CD4-positive, alpha-beta T cell (primary cell): ENCODE measurements around the gene PRPF8. TPM values are rescaled to one million over a fixed set of nuclear protein-coding genes. Genes with fewer than 3 reads are reported as not detected.

ENCODE experiments used
- ATAC-seq: fragments of 200-7000 bp; cut with Tn5 transposase; one replicate; pipeline ENCODE4 v1.10.0; 2022; ENCODE audit warnings: mild to moderate bottlenecking; ENCODE audit not compliant: poor library complexity
- CTCF ChIA-PET: fragments of 350-600 bp; sonication (Branson Sonifier 250); formaldehyde crosslinking; loops from one replicate; lab custom pipeline; 2021; ENCODE audit warnings: antibody characterized with exemption, inconsistent platforms; lab: Charles Lee
- POLR2A ChIA-PET: fragments of 350-600 bp; sonication (Branson Sonifier 250); formaldehyde crosslinking; loops from one replicate; lab custom pipeline; 2021; ENCODE audit warnings: antibody characterized with exemption, inconsistent platforms; lab: Charles Lee
- DNase-seq, 14 experiments: peaks; one replicate each; pipeline ENCODE4 v3.0.0-alpha.2; 2013 to 2020; ENCODE audit warnings: mixed read lengths in 2 of 14
- H3K27ac ChIP-seq, 2 donors: one replicate each; pipeline versions ENCODE4 v1.5.1 to v1.7.0; 2013; ENCODE audit warnings: low read length in 2 of 2, low read depth in 1 of 2, mild to moderate bottlenecking in 1 of 2
- H3K27me3 ChIP-seq, 2 experiments: 1 replicate in 1 of 2; 2 replicates in 1 of 2; pipeline versions ENCODE4 v1.6.1 to v1.7.0; 2013; ENCODE audit warnings: low read length in 2 of 2, control low read depth in 1 of 2, mild to moderate bottlenecking in 1 of 2, moderate library complexity in 1 of 2; ENCODE audit not compliant: insufficient read depth in 2 of 2, control insufficient read depth in 1 of 2
- H3K36me3 ChIP-seq: one replicate; pipeline ENCODE4 v1.6.1; 2013; ENCODE audit warnings: low read length, control low read depth; ENCODE audit not compliant: insufficient read depth
- H3K4me1 ChIP-seq: one replicate; pipeline ENCODE4 v1.6.1; 2013; ENCODE audit warnings: low read length, control low read depth; ENCODE audit not compliant: insufficient read depth
- H3K4me3 ChIP-seq: one replicate; pipeline ENCODE4 v1.5.1; 2013; ENCODE audit warnings: mild to moderate bottlenecking, low read length, moderate library complexity
- H3K9me3 ChIP-seq, 2 experiments: 1 replicate in 1 of 2; 2 replicates in 1 of 2; pipeline versions ENCODE4 v1.6.1 to v1.7.0; 2013; ENCODE audit warnings: low read length in 2 of 2, mild to moderate bottlenecking in 2 of 2, control low read depth in 1 of 2, moderate library complexity in 1 of 2; ENCODE audit not compliant: control insufficient read depth in 1 of 2, insufficient read depth in 1 of 2
- H3K27ac Mint-ChIP-seq: one replicate; pipeline ENCODE4 v1.8.0; 2020; ENCODE audit warnings: mixed read lengths
- H3K27me3 Mint-ChIP-seq: one replicate; pipeline ENCODE4 v1.8.0; 2021; ENCODE audit warnings: mixed read lengths
- H3K36me3 Mint-ChIP-seq: one replicate; pipeline ENCODE4 v1.8.0; 2021; ENCODE audit warnings: low read depth, mixed read lengths
- H3K4me1 Mint-ChIP-seq: one replicate; pipeline ENCODE4 v1.8.0; 2021; ENCODE audit warnings: low read depth, mixed read lengths
- H3K4me3 Mint-ChIP-seq: one replicate; pipeline ENCODE4 v1.8.0; 2020; ENCODE audit warnings: mild to moderate bottlenecking, mixed read lengths
- H3K9me3 Mint-ChIP-seq: one replicate; pipeline ENCODE4 v1.8.0; 2020; ENCODE audit warnings: mixed read lengths
- intact Hi-C, 2 experiments: fragments of 100-400 bp; cut with DNase I in 1 of 2; cut with micrococcal nuclease in 1 of 2; formaldehyde crosslinking; loops; one replicate each; pipeline versions ENCODE4 v1.15.1 to v1.9.0; 2023 to 2025; cut with DNase I, micrococcal nuclease
- total RNA-seq, 174 experiments: library from RNA in 2 of 174; stranded (reverse) in 2 of 174; gene quantifications; one replicate each; pipeline ENCODE4 v1.2.3 and lab custom pipeline; 2021 to 2026
- TF ChIP-seq, protein P1 (sequence below): fragments of 200-600 bp; IDR thresholded peaks from one replicate; pipeline ENCODE4 v1.8.0; 2022; ENCODE audit warnings: antibody characterized with exemption, mild to moderate bottlenecking

Gene PRPF8
- total RNA-seq, 2 experiments from 2014 or later = 550 to 572 TPM

DNA sequence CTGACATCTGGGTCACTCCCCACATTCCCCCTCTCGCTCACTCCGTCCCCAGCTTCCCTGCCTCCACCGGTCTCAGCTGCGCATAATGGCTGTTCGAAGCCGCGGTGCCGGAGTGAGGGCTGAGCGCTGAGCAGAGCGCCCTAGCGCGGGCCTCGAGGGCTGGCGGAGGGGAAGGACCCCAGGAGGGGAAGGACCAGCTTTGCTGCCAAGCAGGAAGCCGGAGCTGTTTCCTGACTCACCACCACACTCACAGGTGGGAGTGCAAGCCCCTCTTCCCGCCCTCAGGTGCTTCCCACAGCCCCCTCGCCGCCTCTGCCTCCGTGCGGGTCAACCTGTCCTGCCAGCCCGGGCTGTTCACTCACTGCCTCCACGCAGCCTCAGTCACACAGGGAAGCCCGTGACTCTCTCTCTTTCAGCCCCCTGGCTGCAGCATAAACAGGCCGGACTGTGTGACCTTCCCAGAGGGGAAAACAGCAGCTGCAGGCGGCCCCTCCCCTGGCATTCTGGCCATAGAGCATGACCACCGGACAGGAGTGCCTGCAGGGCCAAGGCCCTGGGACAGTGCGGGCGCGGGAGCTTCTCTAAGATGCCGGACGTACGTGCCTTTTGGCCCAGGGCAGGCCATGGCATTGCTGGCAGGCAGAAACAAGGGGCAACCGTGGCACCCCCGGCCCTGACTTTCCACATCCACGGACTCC is 79.7 kb downstream of the PRPF8 start:
- Histone ChIP-seq H3K4me3 (no peak overlapping the region), H3K27me3 (peaks cover 0 to 4% of the 10 kb centered on the region in 2 experiments), H3K9me3 (peaks cover 0 to 13% of the 10 kb centered on the region in 2 experiments), H3K27ac (no peak overlapping the region), H3K36me3 (no peaks in the 10 kb centered on the region), H3K4me1 (peaks cover 9% of the 10 kb centered on the region)
- Mint-ChIP-seq H3K36me3 (no peaks in the 10 kb centered on the region), H3K9me3 (no peaks in the 10 kb centered on the region), H3K27me3 (no peaks in the 10 kb centered on the region), H3K4me3 (no peak overlapping the region), H3K4me1 (no peaks in the 10 kb centered on the region), H3K27ac (no peak overlapping the region)
- ChIA-PET POLR2A (no interaction called here), CTCF (no interaction called here)
- intact Hi-C loops = no loop called here
- no peak for DNase-seq
- no peak for ATAC-seq
- TF ChIP-seq, protein P1, sequence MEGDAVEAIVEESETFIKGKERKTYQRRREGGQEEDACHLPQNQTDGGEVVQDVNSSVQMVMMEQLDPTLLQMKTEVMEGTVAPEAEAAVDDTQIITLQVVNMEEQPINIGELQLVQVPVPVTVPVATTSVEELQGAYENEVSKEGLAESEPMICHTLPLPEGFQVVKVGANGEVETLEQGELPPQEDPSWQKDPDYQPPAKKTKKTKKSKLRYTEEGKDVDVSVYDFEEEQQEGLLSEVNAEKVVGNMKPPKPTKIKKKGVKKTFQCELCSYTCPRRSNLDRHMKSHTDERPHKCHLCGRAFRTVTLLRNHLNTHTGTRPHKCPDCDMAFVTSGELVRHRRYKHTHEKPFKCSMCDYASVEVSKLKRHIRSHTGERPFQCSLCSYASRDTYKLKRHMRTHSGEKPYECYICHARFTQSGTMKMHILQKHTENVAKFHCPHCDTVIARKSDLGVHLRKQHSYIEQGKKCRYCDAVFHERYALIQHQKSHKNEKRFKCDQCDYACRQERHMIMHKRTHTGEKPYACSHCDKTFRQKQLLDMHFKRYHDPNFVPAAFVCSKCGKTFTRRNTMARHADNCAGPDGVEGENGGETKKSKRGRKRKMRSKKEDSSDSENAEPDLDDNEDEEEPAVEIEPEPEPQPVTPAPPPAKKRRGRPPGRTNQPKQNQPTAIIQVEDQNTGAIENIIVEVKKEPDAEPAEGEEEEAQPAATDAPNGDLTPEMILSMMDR = no peak

DNA sequence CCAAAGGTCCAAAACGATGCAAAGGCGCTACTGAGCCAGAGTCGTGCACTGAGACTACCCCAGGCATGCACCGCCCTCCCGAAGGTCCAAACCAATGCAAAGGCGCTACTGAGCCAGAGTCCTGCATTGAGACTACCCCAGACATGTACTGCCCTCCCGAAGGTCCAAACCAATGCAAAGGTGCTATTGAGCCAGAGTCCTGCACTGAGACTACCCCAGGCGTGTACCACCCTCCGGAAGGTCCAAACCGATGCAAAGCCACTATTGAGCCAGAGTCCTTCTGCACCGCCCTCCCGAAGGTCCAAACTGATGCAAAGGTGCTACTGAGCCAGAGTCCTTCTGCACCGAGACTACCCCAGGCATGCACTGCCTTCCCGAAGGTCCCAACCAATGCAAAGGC is 83.1 kb downstream of the PRPF8 start:
- no peaks in the 10 kb centered on the region for H3K9me3 Mint-ChIP-seq
- H3K4me3 Mint-ChIP-seq = no peak overlapping the region
- Histone ChIP-seq H3K9me3 (peaks cover 0 to 13% of the 10 kb centered on the region in 2 experiments), H3K27ac (no peak overlapping the region), H3K36me3 (no peaks in the 10 kb centered on the region), H3K27me3 (peaks cover 0 to 3% of the 10 kb centered on the region in 2 experiments), H3K4me3 (no peak overlapping the region), H3K4me1 (peaks cover under 1% of the 10 kb centered on the region)
- no peaks in the 10 kb centered on the region for H3K27me3 Mint-ChIP-seq
- no peaks in the 10 kb centered on the region for H3K4me1 Mint-ChIP-seq
- H3K36me3 Mint-ChIP-seq = no peaks in the 10 kb centered on the region
- intact Hi-C loops = no loop called here
- DNase-seq (no peak), ATAC-seq (no peak)
- ChIA-PET POLR2A (no interaction called here), CTCF (no interaction called here)
- TF ChIP-seq, protein P1 = no peak
- no peak overlapping the region for H3K27ac Mint-ChIP-seq

Other genes starting within 250 kb of the PRPF8 start
- 10 to 100 TPM; 13.6 to 14.5 TPM for gene CRK, start 228.6 kb downstream of the PRPF8 start, total RNA-seq
- 10 to 100 TPM; 21.0 to 24.7 TPM for gene MYO1C, start 192.2 kb downstream of the PRPF8 start, total RNA-seq
- 100 to 1,000 TPM; 199 to 207 TPM for gene INPP5K, start 168.3 kb downstream of the PRPF8 start, total RNA-seq
- gene PITPNA, start 122.1 kb downstream of the PRPF8 start, total RNA-seq = 10 to 100 TPM; 24.5 to 29.0 TPM
- 10 to 100 TPM in 1 of 2 experiments, 1 to 10 TPM in 1; 9.0 to 10.2 TPM for gene SLC43A2, start 56.0 kb downstream of the PRPF8 start, total RNA-seq
- under 1 TPM; 0.41 to 0.45 TPM for gene SCARF1, start 39.1 kb downstream of the PRPF8 start, total RNA-seq
- 1 to 10 TPM; 1.3 to 1.5 TPM for gene RILP, start 35.0 kb downstream of the PRPF8 start, total RNA-seq
- under 1 TPM; 0.19 to 0.34 TPM for gene TLCD2, start 25.5 kb upstream of the PRPF8 start, total RNA-seq
- 10 to 100 TPM; 24.8 to 25.0 TPM for gene WDR81, start 39.8 kb upstream of the PRPF8 start, total RNA-seq
- under 1 TPM; 0.49 to 0.59 TPM for gene SERPINF2, start 58.0 kb upstream of the PRPF8 start, total RNA-seq
- gene SERPINF1, start 77.2 kb upstream of the PRPF8 start, total RNA-seq = 1 to 10 TPM; 3.0 to 4.8 TPM
- gene SMYD4, start 145.0 kb upstream of the PRPF8 start, total RNA-seq = 10 to 100 TPM in 1 of 2 experiments, 1 to 10 TPM in 1; 9.3 to 10.6 TPM
- 10 to 100 TPM; 38.6 to 38.7 TPM for gene RPA1, start 145.1 kb upstream of the PRPF8 start, total RNA-seq